Stimulated activated CD8-positive, alpha-beta memory T cell treated with anti-CD3 and anti-CD28 coated beads, Interleukin-2, amount 100 ng/mL, for 1 hour (primary cell): ENCODE results near the gene PCYOX1L.
"Not testable (repeated sequence)": the region's sequence is repeated elsewhere in the genome, so short reads cannot be mapped to it uniquely, and the experiment has no call there.

Experiments used
- DNase-seq, 2 donors: peaks; one replicate each; pipeline ENCODE4 v3.0.0-alpha.2; 2020; ENCODE audit warnings: low read depth in 2 of 2

PCYOX1L gene

DNA sequence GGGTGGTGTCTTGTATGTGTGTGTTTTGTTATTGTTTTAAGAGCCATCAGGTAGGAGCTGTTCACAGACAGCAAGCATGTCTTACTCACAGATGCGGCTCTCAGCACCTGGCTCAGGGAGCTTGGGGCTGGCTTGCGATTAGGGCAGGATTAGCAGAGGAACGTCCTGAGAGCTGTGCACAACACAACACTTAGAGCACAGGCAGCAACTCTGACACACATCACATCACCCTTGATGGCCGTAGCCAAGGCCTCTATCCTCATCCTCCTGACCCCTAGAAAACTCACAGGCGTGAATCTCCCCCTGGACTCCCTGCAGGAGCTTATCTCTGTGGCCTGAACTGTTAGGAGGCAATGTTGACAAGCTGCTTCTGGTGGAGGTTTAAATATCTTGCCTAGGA is 28.3 kb downstream of the PCYOX1L start:
- no peak for DNase-seq

GRCh38 chr5:149387081-149387631 is 29.3 kb downstream of the PCYOX1L start:
- no peak for DNase-seq

DNA sequence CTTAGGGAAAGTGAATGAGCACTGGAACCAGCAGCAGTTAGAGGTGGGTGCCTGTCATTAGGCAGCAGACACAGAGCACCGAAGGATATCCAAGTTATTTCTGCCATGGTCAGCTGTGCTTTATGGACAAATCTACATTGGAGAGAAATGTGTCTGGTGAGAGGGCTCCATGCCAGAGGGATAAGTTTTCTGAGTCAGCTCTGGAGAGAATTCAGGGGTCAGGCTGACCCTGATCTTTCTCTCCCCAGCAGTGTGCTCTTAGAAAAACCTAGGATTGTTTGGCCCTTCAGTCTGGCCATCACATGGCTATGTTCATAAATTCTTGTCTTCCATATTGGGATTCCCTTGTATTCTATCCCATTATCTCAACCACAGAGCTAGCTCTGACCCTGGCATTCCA is 30.1 kb downstream of the PCYOX1L start:
- DNase-seq, result no peak

DNA sequence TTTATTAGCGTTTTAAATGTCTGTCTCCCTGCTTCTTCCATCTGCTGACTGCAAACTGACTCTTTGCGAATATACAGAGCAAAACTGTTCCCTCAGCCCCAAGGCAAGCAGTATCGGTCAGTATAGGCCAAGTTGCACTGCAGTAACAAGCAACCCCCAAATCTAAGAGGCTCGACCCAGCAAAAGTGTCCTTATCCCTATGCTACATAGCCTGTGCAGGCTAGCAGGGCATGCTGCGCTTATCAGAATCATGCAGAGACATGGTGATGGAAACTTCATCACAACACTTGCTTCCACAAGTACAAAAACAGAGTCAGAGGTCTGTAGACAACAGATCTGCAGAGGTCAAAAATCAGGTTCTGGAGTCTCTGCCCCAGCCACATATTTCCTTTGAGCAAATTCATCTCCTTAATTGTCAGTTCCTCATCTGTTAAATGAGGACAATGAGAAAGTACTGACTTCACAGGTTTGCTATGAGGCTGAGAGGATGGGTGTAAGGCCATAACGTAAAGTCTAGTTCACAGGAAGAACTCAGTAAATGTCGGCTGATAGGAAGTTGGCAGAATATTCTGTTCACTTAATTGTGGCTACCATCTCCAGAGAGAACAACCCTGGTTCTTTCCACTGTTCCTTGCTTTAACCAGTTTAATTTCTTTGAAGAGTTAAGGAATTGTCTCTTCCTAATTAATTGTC is 30.8 kb downstream of the PCYOX1L start:
- no peak for DNase-seq

DNA sequence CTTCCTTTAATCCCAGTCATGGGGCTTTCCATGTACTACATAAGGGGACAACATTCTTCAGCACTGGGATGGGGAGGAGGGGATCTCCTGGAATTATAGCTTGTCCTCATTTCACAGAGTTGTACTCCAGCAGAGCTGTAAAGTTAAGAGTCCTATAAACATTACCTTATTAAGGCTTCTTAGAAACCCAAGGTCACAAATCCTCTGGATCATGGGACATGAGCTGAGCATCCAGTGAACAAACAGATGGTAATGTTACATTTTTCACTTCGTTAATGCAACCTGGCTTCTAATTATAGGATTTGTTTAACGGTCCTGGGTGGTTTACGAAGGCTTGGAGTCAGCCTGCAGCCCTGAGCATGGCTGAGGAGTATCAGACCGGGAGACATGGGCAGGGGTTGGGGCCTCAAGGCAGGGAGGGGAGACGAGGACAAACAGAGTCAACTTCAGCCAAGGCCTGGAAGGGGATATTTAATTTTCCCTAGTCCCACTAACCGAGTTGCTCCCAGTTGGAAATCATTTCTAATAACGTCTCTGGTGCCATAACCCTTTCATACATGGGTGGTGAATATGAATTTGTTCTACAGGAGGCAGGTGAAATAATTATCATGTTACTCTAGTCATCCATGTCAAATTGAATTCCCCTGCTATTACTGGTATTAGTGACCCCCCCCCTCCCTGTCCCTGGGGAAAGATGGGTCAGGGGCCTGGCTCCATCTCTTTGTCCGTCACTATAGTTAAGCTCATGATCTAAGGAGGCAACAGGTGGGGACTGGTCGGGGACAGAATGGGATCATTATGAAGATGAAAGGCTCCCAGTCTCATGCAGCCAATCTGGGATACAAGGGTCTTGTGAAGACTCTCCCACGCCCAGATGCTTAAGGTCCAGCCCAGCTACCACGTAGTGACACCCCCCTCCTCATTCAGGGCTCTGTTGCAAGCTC is 32.0 kb downstream of the PCYOX1L start:
- no peak for DNase-seq

- not testable (repeated sequence) for DNase-seq
Measured at GRCh38 chr5:149391076-149391475, 33.2 kb downstream of the PCYOX1L start.

GRCh38 chr5:149391524-149391923 is 33.7 kb downstream of the PCYOX1L start:
- no peak for DNase-seq

GRCh38 chr5:149392718-149393117 is 34.9 kb downstream of the PCYOX1L start:
- DNase-seq, result no peak

DNA sequence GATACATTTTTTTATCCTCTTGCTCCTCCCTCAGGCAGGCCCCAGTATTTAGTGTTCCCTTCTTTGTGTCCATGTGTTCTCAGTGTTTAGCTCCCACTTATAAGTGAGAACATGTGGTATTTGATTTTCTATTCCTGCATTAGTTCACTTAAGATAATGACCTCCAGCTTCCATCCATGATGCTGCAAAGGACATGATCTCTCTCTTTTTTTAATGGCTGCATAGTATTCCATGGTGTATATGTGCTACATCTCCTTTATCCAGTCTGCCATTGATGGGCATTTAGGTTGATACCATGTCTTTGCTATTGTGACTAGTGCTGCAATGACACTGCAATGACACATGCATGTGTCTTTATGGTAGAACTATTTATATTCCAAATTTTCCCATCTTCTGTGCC is 37.1 kb downstream of the PCYOX1L start:
- not testable (repeated sequence) for DNase-seq

GRCh38 chr5:149397530-149397929 is 39.7 kb downstream of the PCYOX1L start:
- no peak for DNase-seq

GRCh38 chr5:149398747-149399266 is 41.0 kb downstream of the PCYOX1L start:
- DNase-seq, result not testable (repeated sequence)

GRCh38 chr5:149399775-149400174 is 41.9 kb downstream of the PCYOX1L start:
- DNase-seq, result no peak

GRCh38 chr5:149400304-149400703 is 42.5 kb downstream of the PCYOX1L start:
- no peak for DNase-seq

GRCh38 chr5:149401051-149401450 is 43.2 kb downstream of the PCYOX1L start:
- no peak for DNase-seq

DNA sequence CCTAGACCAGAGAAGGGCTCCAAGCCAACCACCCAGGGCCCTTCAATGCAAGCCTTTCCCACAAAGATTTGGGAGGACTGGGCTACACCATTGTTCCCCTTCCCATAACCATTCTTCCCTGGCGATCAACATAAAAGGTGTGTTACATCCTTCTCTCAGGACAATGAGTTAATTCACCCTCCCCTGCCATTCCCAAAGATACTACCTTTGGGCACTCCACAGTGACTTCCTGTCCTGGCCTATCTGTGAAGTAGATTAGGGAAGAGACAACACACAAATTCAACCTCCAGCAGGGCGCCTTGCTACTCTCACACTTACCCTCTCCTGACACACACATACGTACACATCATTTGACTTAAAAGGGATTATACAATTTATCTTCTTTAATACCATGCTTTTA is 44.4 kb downstream of the PCYOX1L start:
- no peak for DNase-seq

- DNase-seq, result no peak
Measured at GRCh38 chr5:149403923-149404745, 46.3 kb downstream of the PCYOX1L start.

DNA sequence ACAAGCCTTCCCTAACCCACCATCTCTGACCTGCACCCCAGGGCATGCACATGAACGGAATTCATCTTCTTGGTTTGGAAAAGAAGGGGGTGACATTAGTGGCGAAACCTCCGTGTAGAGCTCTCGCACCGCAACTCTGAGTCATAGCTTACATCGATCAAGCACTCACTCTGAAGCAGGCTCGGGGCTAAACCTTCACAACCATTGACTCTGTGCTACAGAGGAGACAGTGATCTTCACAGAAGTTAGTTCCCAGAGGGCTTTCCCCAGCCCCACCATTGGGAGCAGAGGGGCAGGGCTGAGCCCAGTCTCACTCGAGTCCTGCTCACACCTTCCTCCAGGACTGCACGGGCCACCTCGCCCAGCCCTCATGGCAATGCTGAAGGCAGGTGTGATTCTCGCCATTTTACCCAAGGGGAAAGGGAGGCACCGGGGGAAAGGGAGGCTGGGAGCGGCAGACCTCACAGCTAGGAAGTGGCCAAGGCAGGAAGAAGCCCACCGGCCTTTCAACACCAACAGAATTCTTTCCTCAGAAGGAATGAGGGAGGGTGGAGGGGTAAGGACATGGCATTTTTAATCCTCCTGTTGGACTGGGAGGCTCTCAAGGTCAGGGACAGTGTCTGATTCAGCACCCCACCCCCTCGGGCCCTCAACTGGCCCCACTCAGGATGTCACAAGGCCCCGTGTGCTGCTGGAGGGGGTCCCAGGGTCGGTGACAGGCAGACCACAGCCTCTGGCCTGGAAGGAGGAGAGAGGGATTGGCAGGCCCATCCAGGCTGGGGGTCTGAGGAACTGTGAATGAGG is 47.1 kb downstream of the PCYOX1L start:
- DNase-seq, result no peak

- DNase-seq, result no peak
Measured at GRCh38 chr5:149405550-149406202, 47.8 kb downstream of the PCYOX1L start.

DNA sequence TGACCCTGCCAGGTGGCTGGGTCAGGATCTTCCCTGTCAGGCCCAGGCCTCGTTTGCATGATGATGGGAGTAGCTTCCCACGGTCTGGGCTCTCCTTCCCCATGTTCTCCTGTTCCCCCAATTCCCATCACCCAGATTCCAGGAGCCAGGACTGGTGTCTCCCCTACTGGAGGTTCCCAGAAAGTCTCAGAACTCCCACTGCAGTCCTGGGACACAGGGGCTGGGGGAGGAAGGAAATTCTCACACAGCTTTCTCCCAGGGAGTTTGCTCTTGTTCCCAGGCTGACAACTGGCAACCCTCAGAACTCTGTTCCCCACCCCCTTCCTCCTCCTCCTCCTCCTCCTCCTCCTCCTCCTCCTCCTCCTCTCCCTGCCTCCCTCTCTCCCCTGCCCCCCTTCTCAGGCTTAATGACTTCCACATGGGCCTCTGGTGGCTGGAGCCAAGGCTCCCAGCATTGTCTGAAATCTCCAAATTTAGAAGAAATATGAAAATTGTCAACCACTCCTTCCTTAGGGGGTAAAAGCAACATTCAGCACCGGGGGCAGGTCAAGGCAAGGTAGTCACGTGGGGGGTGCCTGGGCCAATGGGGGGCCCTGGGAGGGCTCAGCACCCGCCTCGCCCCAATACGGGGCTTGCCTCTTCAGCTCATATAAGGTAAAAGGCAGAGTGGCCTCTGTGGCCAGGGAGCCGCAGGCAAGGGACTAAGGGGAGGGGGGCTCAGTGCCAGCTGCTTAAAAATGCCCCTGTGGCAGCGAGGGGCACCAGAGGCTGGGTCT is 48.5 kb downstream of the PCYOX1L start:
- DNase-seq, result no peak

- DNase-seq, result no peak
Measured at GRCh38 chr5:149406979-149407306, 49.1 kb downstream of the PCYOX1L start.
